K562 (cell line): ENCODE results near the gene MCOLN2. TPM values are rescaled to one million over a fixed set of nuclear protein-coding genes. Genes with fewer than 3 reads are reported as not detected.

Experiments used
- ATF7 ChIP-seq: fragments of 450-650 bp; IDR thresholded peaks from 2 replicates; pipeline ENCODE4 v1.7.1; 2014; ENCODE audit warnings: mild to moderate bottlenecking, moderate library complexity
- polyA plus RNA-seq, 8 experiments: library from polyadenylated mRNA; depleted of rRNA in 4 of 8; stranded (reverse) in 5 of 8; unstranded in 3 of 8; fragments of >200 nt; fragmentation: Nextera tagmentation in 2 of 8; fragmentation: Illumina TruSeq in 1 of 8; extraction: Ambion mirVana in 2 of 8; extraction: Trizol in 1 of 8; gene quantifications; 2 replicates each; pipeline versions ENCODE4 v1.2.1 to v1.2.3, GENCODE V29; 2011 to 2014; ENCODE audit warnings: inconsistent platforms in 1 of 8, missing spikeins in 1 of 8
- total RNA-seq, 7 experiments: library from RNA; depleted of rRNA in 6 of 7; stranded (reverse); fragments of >200 nt in 6 of 7; fragmentation: Illumina TruSeq in 2 of 7; extraction: Trizol in 2 of 7; gene quantifications; 2 replicates each; pipeline versions ENCODE4 v1.2.1 to v1.2.3, GENCODE V29; 2011 to 2021; ENCODE audit warnings: low replicate concordance in 1 of 7
- TF ChIP-seq, protein P1 (sequence below): sonication (generic); formaldehyde crosslinking; IDR thresholded peaks from 2 replicates; pipeline ENCODE4 v1.8.1; 2023; ENCODE audit warnings: mild to moderate bottlenecking, missing genetic modification reagents
- TF ChIP-seq, protein P2 (sequence below): fragments of 200-800 bp; sonication (Bioruptor generic); IDR thresholded peaks from 2 replicates; pipeline ENCODE4 v1.6.1; 2017; ENCODE audit warnings: missing genetic modification characterization, missing compliant biosample characterization
- TF ChIP-seq, protein P3 (sequence below): fragments of 450-650 bp; formaldehyde crosslinking; conservative IDR thresholded peaks from 2 replicates; pipeline ENCODE4 v1.4.0; 2022; ENCODE audit warnings: mild to moderate bottlenecking, missing genetic modification characterization

Gene MCOLN2
- total and polyA plus RNA-seq, 9 of the 15 experiments (the other 6 are each of a cell fraction or from before 2014, with no cell fraction given), result 0.18 TPM; not detected in 8

DNA sequence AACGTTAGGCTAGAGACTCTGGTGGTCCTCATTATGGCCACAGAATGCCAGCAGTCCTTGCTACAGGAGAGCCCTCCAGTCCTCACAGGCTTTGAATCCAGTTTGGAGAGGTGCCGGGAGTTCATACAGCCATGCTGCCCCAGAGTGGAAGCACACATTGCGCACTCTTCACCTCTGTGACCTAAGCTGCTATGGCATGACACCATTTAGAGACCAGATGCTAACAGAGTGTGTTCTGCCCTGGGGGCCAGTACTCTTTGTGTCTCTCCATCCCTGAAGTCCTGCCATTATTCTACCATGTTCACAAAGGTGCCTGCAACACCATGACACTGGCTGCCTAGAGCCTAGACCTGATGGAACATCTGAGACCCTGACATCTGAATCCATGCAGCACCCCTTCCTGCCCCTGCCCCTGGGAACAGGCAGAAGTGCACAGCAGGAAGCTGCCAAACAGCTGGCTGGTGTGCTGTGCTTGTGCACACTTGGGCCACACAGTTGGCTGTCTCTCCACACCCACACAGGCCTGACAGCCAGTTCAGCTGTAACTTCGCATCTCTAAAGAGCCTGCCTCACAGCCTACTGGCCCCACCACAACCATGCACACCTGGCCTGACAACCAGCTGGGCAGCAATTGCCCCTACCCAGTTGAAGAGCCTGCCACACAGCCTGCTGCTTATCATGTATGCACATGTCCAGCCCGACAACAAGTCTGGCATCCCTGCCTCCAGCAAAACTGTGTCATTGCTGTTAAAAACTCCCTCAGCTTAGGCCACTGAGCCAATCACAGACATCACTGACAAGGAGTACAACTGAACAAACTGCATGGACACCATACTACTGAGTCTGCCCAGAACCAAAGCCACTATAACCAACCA is 49.1 kb downstream of the MCOLN2 start (continued):
- no peak for TF ChIP-seq ATF7
- TF ChIP-seq, protein P1, sequence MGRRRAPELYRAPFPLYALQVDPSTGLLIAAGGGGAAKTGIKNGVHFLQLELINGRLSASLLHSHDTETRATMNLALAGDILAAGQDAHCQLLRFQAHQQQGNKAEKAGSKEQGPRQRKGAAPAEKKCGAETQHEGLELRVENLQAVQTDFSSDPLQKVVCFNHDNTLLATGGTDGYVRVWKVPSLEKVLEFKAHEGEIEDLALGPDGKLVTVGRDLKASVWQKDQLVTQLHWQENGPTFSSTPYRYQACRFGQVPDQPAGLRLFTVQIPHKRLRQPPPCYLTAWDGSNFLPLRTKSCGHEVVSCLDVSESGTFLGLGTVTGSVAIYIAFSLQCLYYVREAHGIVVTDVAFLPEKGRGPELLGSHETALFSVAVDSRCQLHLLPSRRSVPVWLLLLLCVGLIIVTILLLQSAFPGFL, result no peak
- TF ChIP-seq, protein P2, sequence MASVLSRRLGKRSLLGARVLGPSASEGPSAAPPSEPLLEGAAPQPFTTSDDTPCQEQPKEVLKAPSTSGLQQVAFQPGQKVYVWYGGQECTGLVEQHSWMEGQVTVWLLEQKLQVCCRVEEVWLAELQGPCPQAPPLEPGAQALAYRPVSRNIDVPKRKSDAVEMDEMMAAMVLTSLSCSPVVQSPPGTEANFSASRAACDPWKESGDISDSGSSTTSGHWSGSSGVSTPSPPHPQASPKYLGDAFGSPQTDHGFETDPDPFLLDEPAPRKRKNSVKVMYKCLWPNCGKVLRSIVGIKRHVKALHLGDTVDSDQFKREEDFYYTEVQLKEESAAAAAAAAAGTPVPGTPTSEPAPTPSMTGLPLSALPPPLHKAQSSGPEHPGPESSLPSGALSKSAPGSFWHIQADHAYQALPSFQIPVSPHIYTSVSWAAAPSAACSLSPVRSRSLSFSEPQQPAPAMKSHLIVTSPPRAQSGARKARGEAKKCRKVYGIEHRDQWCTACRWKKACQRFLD (CRISPR knock-in tag), result no peak
- TF ChIP-seq, protein P3, sequence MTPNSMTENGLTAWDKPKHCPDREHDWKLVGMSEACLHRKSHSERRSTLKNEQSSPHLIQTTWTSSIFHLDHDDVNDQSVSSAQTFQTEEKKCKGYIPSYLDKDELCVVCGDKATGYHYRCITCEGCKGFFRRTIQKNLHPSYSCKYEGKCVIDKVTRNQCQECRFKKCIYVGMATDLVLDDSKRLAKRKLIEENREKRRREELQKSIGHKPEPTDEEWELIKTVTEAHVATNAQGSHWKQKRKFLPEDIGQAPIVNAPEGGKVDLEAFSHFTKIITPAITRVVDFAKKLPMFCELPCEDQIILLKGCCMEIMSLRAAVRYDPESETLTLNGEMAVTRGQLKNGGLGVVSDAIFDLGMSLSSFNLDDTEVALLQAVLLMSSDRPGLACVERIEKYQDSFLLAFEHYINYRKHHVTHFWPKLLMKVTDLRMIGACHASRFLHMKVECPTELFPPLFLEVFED (CRISPR knock-in tag), result no peak
